NCI-H526 (cell line): ENCODE results near the gene GPC6.

Experiments
- DNase-seq, 2 experiments: peaks; one replicate each; lab custom pipeline; 2025; lab: John Stamatoyannopoulos, UW

GPC6 gene

GRCh38 chr13:94345374-94346195 lies 1119.0 kb downstream of the GPC6 start:
- DNase-seq = peak; percentile 79 to 82

- no peak for DNase-seq
Observed at GRCh38 chr13:94346261-94347019, 1119.8 kb downstream of the GPC6 start.

GRCh38 chr13:94351292-94351990 lies 1124.8 kb downstream of the GPC6 start:
- peak; percentile 73 to 79 for DNase-seq

- peak in 1 of 2 experiments; percentile 36 for DNase-seq
Observed at GRCh38 chr13:94352057-94352456, 1125.5 kb downstream of the GPC6 start.

- no peak for DNase-seq
Observed at GRCh38 chr13:94353167-94353710, 1126.6 kb downstream of the GPC6 start.

GRCh38 chr13:94359875-94360274 lies 1133.3 kb downstream of the GPC6 start:
- DNase-seq = no peak

GRCh38 chr13:94362411-94362909 lies 1135.9 kb downstream of the GPC6 start:
- DNase-seq = peak; percentile 75 to 90

- DNase-seq = no peak
Observed at GRCh38 chr13:94366677-94367076, 1140.1 kb downstream of the GPC6 start.

GRCh38 chr13:94369972-94370436 lies 1143.4 kb downstream of the GPC6 start:
- no peak for DNase-seq

GRCh38 chr13:94371855-94372254 lies 1145.2 kb downstream of the GPC6 start:
- DNase-seq = no peak

GRCh38 chr13:94382517-94382916 lies 1155.9 kb downstream of the GPC6 start:
- DNase-seq = peak; percentile 49 to 58

GRCh38 chr13:94382960-94383359 lies 1156.4 kb downstream of the GPC6 start:
- DNase-seq = no peak

GRCh38 chr13:94384231-94384905 lies 1157.8 kb downstream of the GPC6 start:
- no peak for DNase-seq

GRCh38 chr13:94387047-94387446 lies 1160.4 kb downstream of the GPC6 start:
- DNase-seq = no peak

GRCh38 chr13:94389604-94390351 lies 1163.2 kb downstream of the GPC6 start:
- no peak for DNase-seq

GRCh38 chr13:94390881-94391280 lies 1164.3 kb downstream of the GPC6 start:
- DNase-seq = no peak

GRCh38 chr13:94394723-94395122 lies 1168.1 kb downstream of the GPC6 start:
- no peak for DNase-seq

GRCh38 chr13:94395860-94396259 lies 1169.3 kb downstream of the GPC6 start:
- DNase-seq = no peak

GRCh38 chr13:94399812-94400211 lies 1173.2 kb downstream of the GPC6 start:
- DNase-seq = no peak

- no peak for DNase-seq
Observed at GRCh38 chr13:94400874-94401273, 1174.3 kb downstream of the GPC6 start.
